ENCODE measurements around the gene CSF2. TPM values are rescaled to one million over a fixed set of nuclear protein-coding genes. Genes with fewer than 3 reads are reported as not detected.
"Not testable (repeated sequence)": the region's sequence is repeated elsewhere in the genome, so short reads cannot be mapped to it uniquely, and the experiment has no call there.

Gene CSF2
- total RNA-seq, 4 donors from 2014 or later: not detected

GRCh38 chr5:132103969-132104391 is 30.4 kb downstream of the CSF2 start:
- TF ChIP-seq CTCF (IDR thresholded peaks at IDR 0.05) (no peak), POLR2A (IDR thresholded peaks at IDR 0.05) (no peak), POLR2AphosphoS5 (IDR thresholded peaks at IDR 0.05) (no peak), EP300 (IDR thresholded peaks at IDR 0.05; ENCODE audit: low read depth) (no peak)
- intact Hi-C loops (cut with DNase I; ENCODE audit: low total_unique reads): no loop called here

GRCh38 chr5:132104556-132104955 is 31.0 kb downstream of the CSF2 start:
- no peaks in the 10 kb centered on the region for H3K9me3 ChIP-seq
- intact Hi-C loops (cut with DNase I; ENCODE audit: low total_unique reads) (no loop called here), in situ Hi-C loops (cut with MboI; ENCODE audit: low pct_ligation_motif_present in 1 of 4, low pct_unique_long_range_greater_than_20kb in 1 of 4, low sequenced_read_pairs in 3 of 4) (no loop called here)
- no peak for DNase-seq
- no peaks in the 10 kb centered on the region for H3K36me3 ChIP-seq
- TF ChIP-seq POLR2A (IDR thresholded peaks at IDR 0.05): no peak
- TF ChIP-seq CTCF (IDR thresholded peaks at IDR 0.05): no peak
- H3K27me3 ChIP-seq: no peaks in the 10 kb centered on the region
- H3K4me3 ChIP-seq: no peak overlapping the region
- H3K4me1 ChIP-seq: peaks cover 2 to 14% (median 11%) of the 10 kb centered on the region in 4 donors
- no peak overlapping the region for H3K27ac ChIP-seq

More at GRCh38 chr5:132103969-132104391, 30.4 kb downstream of the CSF2 start:
- Histone ChIP-seq H3K27ac (peak overlapping the region; percentile 33 to 77 (median 53)), H3K4me3 (no peak overlapping the region), H3K27me3 (no peaks in the 10 kb centered on the region), H3K4me1 (peaks cover 2 to 14% (median 11%) of the 10 kb centered on the region in 4 donors), H3K36me3 (no peaks in the 10 kb centered on the region), H3K9me3 (no peaks in the 10 kb centered on the region)
- no peak for DNase-seq
- WGBS, 2 donors (ENCODE audit: low coverage in 1 of 2): 71 to 100% methylated on average over 1 to 6 of the region's 6 CpGs
- in situ Hi-C loops (cut with MboI; ENCODE audit: low pct_ligation_motif_present in 1 of 4, low pct_unique_long_range_greater_than_20kb in 1 of 4, low sequenced_read_pairs in 3 of 4): no loop called here

- Histone ChIP-seq H3K27ac (no peak overlapping the region), H3K36me3 (no peaks in the 10 kb centered on the region), H3K27me3 (no peaks in the 10 kb centered on the region), H3K9me3 (no peaks in the 10 kb centered on the region), H3K4me3 (no peak overlapping the region), H3K4me1 (peaks cover 2 to 14% (median 11%) of the 10 kb centered on the region in 4 donors)
- no peak for DNase-seq
- 83 to 92% methylated on average over 1 to 3 of the region's 3 CpGs for WGBS, 2 donors (ENCODE audit: low coverage in 1 of 2)
- intact Hi-C loops (cut with DNase I; ENCODE audit: low total_unique reads) (no loop called here), in situ Hi-C loops (cut with MboI; ENCODE audit: low pct_ligation_motif_present in 1 of 4, low pct_unique_long_range_greater_than_20kb in 1 of 4, low sequenced_read_pairs in 3 of 4) (no loop called here)
- TF ChIP-seq EP300 (IDR thresholded peaks at IDR 0.05; ENCODE audit: low read depth) (no peak), POLR2A (IDR thresholded peaks at IDR 0.05) (no peak), POLR2AphosphoS5 (IDR thresholded peaks at IDR 0.05) (no peak), CTCF (IDR thresholded peaks at IDR 0.05) (no peak)
Measured at GRCh38 chr5:132105688-132106087, 32.1 kb downstream of the CSF2 start.

- DNase-seq; H3K36me3 ChIP-seq; H3K4me3 ChIP-seq; in situ Hi-C loops (cut with MboI; ENCODE audit: low pct_ligation_motif_present in 1 of 4, low pct_unique_long_range_greater_than_20kb in 1 of 4, low sequenced_read_pairs in 3 of 4); H3K27me3 ChIP-seq; H3K27ac ChIP-seq; H3K4me1 ChIP-seq; intact Hi-C loops (cut with DNase I; ENCODE audit: low total_unique reads); H3K9me3 ChIP-seq: not testable (repeated sequence)
- 100% methylated on average over 1 of the region's 1 CpG for WGBS, 2 donors (ENCODE audit: low coverage in 1 of 2)
Measured at GRCh38 chr5:132108495-132108894, 34.9 kb downstream of the CSF2 start.

- DNase-seq; H3K4me3 ChIP-seq; H3K4me1 ChIP-seq; H3K9me3 ChIP-seq; H3K27ac ChIP-seq; H3K27me3 ChIP-seq; intact Hi-C loops (cut with DNase I; ENCODE audit: low total_unique reads); in situ Hi-C loops (cut with MboI; ENCODE audit: low pct_ligation_motif_present in 1 of 4, low pct_unique_long_range_greater_than_20kb in 1 of 4, low sequenced_read_pairs in 3 of 4); H3K36me3 ChIP-seq: not testable (repeated sequence)
- 89 to 100% methylated on average over 1 to 4 of the region's 4 CpGs for WGBS, 2 donors (ENCODE audit: low coverage in 1 of 2)
Measured at GRCh38 chr5:132108957-132109356, 35.4 kb downstream of the CSF2 start.

All from transverse colon (tissue), 4 donors.